DND-41 (cell line): Measurements from ENCODE around the gene OGFR.

Source experiments
- CTCF ChIP-seq: IDR thresholded peaks from 2 replicates; pipeline ENCODE4 v1.5.1; 2012; ENCODE audit warnings: borderline replicate concordance, low read length, moderate library complexity, mild to moderate bottlenecking; ENCODE audit not compliant: poor library complexity, severe bottlenecking; ENCODE audit errors: extremely low read depth
- EZH2 ChIP-seq: IDR thresholded peaks from 3 replicates; pipeline ENCODE4 v1.6.1; 2012; ENCODE audit warnings: borderline replicate concordance, low read depth, mild to moderate bottlenecking, moderate library complexity, low read length, inconsistent platforms; ENCODE audit not compliant: severe bottlenecking

GRCh38 chr20:62841705-62842212 lies 37.1 kb downstream of the OGFR start:
- no peak for TF ChIP-seq CTCF
- no peak for TF ChIP-seq EZH2
